ENCODE results near the gene NOS1.

- TF ChIP-seq POLR2A (IDR thresholded peaks at IDR 0.05): no peak
- TF ChIP-seq CTCF (IDR thresholded peaks at IDR 0.05 in 4 of 5, conservative IDR thresholded peaks at IDR 0.05 in 1 of 5): no peak
Measured at GRCh38 chr12:117188121-117188665, 173.2 kb downstream of the NOS1 start.
